K562 (cell line): ENCODE measurements around the gene TMEM116. TPM values are rescaled to one million over a fixed set of nuclear protein-coding genes. Genes with fewer than 3 reads are reported as not detected.

ENCODE experiments used
- ATF2 ChIP-seq: sonication (generic); formaldehyde crosslinking; IDR thresholded peaks from 2 replicates; pipeline ENCODE4 v1.8.1; 2022; ENCODE audit warnings: missing genetic modification reagents
- BRF2 ChIP-seq: IDR thresholded peaks from 3 replicates; pipeline ENCODE4 v1.6.1; 2011; ENCODE audit warnings: borderline replicate concordance, mild to moderate bottlenecking; ENCODE audit not compliant: insufficient read length, insufficient read depth
- CBFA2T2 ChIP-seq: fragments of 450-650 bp; conservative IDR thresholded peaks from 2 replicates; pipeline ENCODE4 v1.6.1; 2017; ENCODE audit warnings: mild to moderate bottlenecking
- CBX8 ChIP-seq: fragments of 200-600 bp; sonication (generic); IDR thresholded peaks from 2 replicates; pipeline ENCODE4 v1.6.1; 2012; ENCODE audit warnings: borderline replicate concordance, mixed run types, low read depth, mild to moderate bottlenecking, moderate library complexity, mixed read lengths, low read length, control low read depth, inconsistent platforms; ENCODE audit not compliant: poor library complexity, severe bottlenecking; ENCODE audit errors: extremely low read depth
- CREB3L1 ChIP-seq: fragments of 450-650 bp; IDR thresholded peaks from 2 replicates; pipeline ENCODE4 v1.6.1; 2014; ENCODE audit warnings: low read depth, mild to moderate bottlenecking, moderate library complexity, borderline replicate concordance
- HDAC6 ChIP-seq: IDR thresholded peaks from 2 replicates; pipeline ENCODE4 v1.6.1; 2012; ENCODE audit warnings: low read depth, mild to moderate bottlenecking, control low read depth, inconsistent platforms, low read length, moderate library complexity
- L3MBTL2 ChIP-seq: fragments of 450-650 bp; IDR thresholded peaks from 2 replicates; pipeline ENCODE4 v1.6.1; 2016; ENCODE audit warnings: mild to moderate bottlenecking, moderate library complexity
- LEF1 ChIP-seq: fragments of 450-650 bp; IDR thresholded peaks from 2 replicates; pipeline ENCODE4 v1.6.1; 2016; ENCODE audit warnings: mild to moderate bottlenecking
- MCM7 ChIP-seq, 2 experiments: fragments of 450-650 bp; IDR thresholded peaks; 2 replicates each; pipeline ENCODE4 v1.6.1; 2016 to 2018
- MLLT1 ChIP-seq, 2 experiments: fragments of 450-650 bp; IDR thresholded peaks; 2 replicates each; pipeline ENCODE4 v1.6.1; 2016
- MNT ChIP-seq, 2 experiments: fragments of 450-650 bp; conservative IDR thresholded peaks; 2 replicates each; pipeline ENCODE4 v1.6.1; 2017; ENCODE audit warnings: mild to moderate bottlenecking in 2 of 2, moderate library complexity in 2 of 2
- MXI1 ChIP-seq: IDR thresholded peaks from 2 replicates; pipeline ENCODE4 v1.6.1; 2011; ENCODE audit warnings: low read depth, mild to moderate bottlenecking, improper control_type of control experiment, low read length
- NKRF ChIP-seq: fragments of 450-650 bp; IDR thresholded peaks from 2 replicates; pipeline ENCODE4 v1.6.1; 2016; ENCODE audit warnings: borderline replicate concordance
- NR2F6 ChIP-seq: fragments of 450-650 bp; formaldehyde crosslinking; IDR thresholded peaks from 2 replicates; pipeline ENCODE4 v1.4.0; 2020; ENCODE audit warnings: mild to moderate bottlenecking
- TBP ChIP-seq: optimal IDR thresholded peaks from 2 replicates; pipeline ENCODE3; 2011; ENCODE audit warnings: low read depth, low read length, improper control_type of control experiment
- ZNF165 ChIP-seq: fragments of 250-450 bp; sonication (Bioruptor Pico); IDR thresholded peaks from 2 replicates; pipeline ENCODE4 v1.4.0; 2020; ENCODE audit warnings: borderline replicate concordance
- ZNF668 ChIP-seq: fragments of 250-450 bp; sonication (Bioruptor Pico); IDR thresholded peaks from 2 replicates; pipeline ENCODE4 v1.8.0; 2022; ENCODE audit warnings: mild to moderate bottlenecking, inconsistent platforms
- polyA plus RNA-seq, 8 experiments: library from polyadenylated mRNA; depleted of rRNA in 4 of 8; stranded (reverse) in 5 of 8; unstranded in 3 of 8; fragments of >200 nt; fragmentation: Nextera tagmentation in 2 of 8; fragmentation: Illumina TruSeq in 1 of 8; extraction: Ambion mirVana in 2 of 8; extraction: Trizol in 1 of 8; gene quantifications; 2 replicates each; pipeline versions ENCODE4 v1.2.1 to v1.2.3, GENCODE V29; 2011 to 2014; ENCODE audit warnings: inconsistent platforms in 1 of 8, missing spikeins in 1 of 8
- total RNA-seq, 7 experiments: library from RNA; depleted of rRNA in 6 of 7; stranded (reverse); fragments of >200 nt in 6 of 7; fragmentation: Illumina TruSeq in 2 of 7; extraction: Trizol in 2 of 7; gene quantifications; 2 replicates each; pipeline versions ENCODE4 v1.2.1 to v1.2.3, GENCODE V29; 2011 to 2021; ENCODE audit warnings: low replicate concordance in 1 of 7

Gene TMEM116
- total and polyA plus RNA-seq, 9 of the 15 experiments (the other 6 are each of a cell fraction or from before 2014, with no cell fraction given) = 5.2 to 78.6 (median 13.9) TPM

GRCh38 chr12:112005419-112006395 is 7.3 kb downstream of the TMEM116 start (continued):
- TF ChIP-seq LEF1 = peak; percentile 44
- no peak for TF ChIP-seq ZNF668 (CRISPR knock-in tag)
- TF ChIP-seq BRF2 = no peak
- TF ChIP-seq CREB3L1 = 0 out of 2 replicates have a peak, but pooled peaks have one; percentile 23
- no peak for TF ChIP-seq MCM7 (IDR thresholded peaks at IDR 0.05)
- TF ChIP-seq MNT (conservative IDR thresholded peaks at IDR 0.05) = 0 out of 4 replicates have a peak, but pooled peaks of 1 of the 2 experiments have one; percentile 48
- no peak for TF ChIP-seq MXI1
- TF ChIP-seq L3MBTL2 = no peak
- TF ChIP-seq ATF2 (CRISPR knock-in tag) = no peak
- no peak for TF ChIP-seq HDAC6
- TF ChIP-seq NKRF = peak; percentile 61; the same call in 1 of the 2 replicates
- TF ChIP-seq CBX8 = no peak
- no peak for TF ChIP-seq TBP
- peak; percentile 55 to 82 for TF ChIP-seq MLLT1 (IDR thresholded peaks at IDR 0.05)
- TF ChIP-seq NR2F6 = no peak
- TF ChIP-seq ZNF165 (CRISPR knock-in tag) = no peak
- TF ChIP-seq CBFA2T2 = no peak
